GM18858 (cell line): Measurements from ENCODE around the gene SGMS1.
"Not testable (repeated sequence)": the region's sequence is repeated elsewhere in the genome, so short reads cannot be mapped to it uniquely, and the experiment has no call there.

Source experiments
- ATAC-seq: cut with Tn5 transposase; IDR thresholded peaks from one replicate; pipeline ENCODE4 v1.9.1; 2021; ENCODE audit not compliant: unreplicated experiment

SGMS1 gene

DNA sequence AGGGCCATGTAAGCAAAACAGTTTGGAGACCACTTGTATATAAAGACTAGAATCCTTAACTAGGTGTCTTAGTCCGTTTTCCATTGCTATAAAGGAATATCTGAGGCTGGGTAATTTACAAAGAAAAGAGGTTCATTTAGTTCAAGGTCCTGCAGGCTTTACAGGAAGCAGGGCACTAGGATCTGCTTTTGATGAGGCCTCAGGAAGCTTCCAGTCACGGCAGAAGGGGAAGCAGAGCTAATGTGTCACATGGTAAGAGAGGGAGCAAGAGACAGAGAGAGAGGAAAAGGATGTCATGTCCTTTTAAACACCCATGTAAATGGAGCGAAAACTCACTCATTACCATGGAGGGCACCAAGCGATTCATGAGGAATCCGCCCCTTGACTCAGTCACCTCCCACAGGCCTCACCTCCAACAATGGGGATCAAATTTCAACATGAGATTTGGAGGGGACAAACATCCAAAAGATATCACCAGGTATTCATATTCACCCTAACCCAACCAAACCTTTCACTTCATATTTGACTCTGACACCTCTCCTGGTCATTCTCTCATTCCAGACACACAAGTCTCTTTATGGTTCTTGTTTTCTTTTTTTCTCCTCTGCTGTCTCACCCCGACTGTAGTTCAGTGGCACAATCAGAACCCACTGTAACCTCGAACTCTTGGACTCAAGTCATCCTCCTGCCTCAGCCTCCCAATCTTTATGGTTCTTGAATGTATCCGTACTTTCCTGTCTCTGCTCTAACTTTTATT, 342.4 kb downstream of the SGMS1 start:
- no peak for ATAC-seq

DNA sequence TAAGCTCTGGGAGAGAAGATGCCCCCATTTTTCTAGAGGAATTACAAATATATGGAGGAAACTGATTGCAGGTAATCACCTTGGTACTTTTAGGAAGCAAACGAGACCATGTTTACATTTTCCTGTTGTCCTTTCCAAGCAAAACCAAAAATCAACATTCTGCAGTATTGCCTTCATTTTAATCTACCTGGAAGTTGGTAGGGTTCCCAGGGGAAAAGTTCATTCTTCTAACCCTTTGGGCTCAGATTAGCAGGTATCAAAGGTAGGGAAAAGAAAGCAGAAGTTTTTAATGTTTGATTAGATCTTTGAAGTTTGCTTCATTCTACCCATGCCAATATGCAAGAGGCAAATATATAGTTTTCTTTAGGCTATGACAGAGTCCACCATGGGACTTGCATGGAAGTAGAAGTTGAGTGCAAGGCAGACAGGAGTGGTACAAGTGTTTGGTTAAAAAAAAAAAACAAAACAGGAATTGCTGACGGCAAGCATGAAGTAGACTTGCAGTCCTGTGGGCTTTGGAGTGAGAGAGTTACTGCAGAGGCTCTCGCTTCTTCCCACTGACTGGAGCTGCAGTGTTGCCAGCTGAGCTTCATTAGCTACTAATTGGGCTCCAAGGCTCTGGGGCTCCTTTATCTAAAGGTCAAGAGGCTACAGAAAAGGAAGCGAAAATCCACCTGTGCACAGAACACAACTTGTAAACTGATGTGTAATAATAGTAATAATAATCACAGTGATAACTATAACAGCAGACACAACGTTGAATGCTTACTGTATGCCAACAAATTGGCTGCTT, 343.5 kb downstream of the SGMS1 start:
- no peak for ATAC-seq

DNA sequence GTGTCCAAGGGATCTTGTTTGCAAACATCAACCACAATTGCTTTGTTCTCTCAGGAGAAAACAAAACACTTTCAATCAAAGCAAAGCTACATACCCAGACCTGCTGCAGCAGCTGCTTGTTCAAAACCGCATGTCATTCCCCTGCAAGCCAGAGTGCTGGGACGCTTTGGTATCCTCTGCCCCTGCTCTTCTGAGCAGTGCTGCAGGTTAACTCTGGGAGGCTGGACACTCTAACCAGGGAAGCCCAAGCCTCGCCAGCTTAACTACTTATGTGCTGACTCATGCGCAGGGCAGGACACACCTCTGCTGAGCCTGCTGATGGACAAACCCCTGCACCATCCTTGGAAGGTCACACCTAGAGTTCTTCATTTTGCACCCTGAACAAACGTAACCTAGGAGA, 344.3 kb downstream of the SGMS1 start:
- ATAC-seq = no peak

DNA sequence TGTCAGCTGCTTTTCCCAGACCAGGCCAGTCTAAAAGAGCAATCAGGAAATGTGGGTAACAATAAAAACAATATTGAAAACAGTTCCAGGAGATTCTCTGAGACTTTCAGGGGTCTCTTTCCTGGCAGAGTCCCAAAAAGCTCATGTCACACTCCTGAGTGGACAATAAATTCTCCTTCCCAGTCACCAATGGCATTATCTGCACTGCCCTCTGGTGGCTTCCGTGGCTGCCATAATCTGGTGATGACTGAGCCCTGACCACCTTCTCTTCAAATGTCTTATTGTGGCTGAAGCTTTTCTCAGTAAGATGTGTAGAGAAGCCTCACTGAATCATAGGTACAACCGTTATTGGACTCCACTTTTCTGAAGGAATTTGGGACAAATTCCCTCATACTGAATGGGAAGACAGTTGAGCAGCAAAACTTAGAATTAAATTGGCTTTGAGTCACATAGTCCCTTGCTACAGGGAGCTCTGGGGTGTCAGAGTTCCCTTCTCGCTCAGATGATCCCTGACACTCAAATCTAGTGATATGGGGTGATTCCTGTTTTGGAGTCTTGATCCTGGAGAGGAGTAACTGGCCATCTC, 348.0 kb downstream of the SGMS1 start:
- ATAC-seq = no peak

DNA sequence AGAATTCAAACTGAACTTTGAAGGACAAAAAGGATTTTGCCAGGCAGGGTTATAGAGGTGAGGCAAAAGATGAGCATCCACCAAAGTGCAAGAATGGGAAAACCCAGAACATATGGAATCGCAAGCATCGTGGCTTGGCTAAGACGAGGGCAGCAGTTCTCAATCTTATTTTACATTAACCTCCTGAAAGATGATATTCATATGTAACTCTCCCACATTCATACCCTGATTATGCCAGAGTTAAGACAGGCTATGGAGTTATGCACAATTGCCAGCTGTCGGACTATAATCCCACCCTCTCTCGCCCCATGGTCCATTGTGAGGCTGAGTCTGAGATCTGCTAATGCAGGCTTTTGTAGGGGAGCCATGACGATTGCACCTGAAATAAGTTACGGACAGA, 351.2 kb downstream of the SGMS1 start:
- ATAC-seq = no peak

DNA sequence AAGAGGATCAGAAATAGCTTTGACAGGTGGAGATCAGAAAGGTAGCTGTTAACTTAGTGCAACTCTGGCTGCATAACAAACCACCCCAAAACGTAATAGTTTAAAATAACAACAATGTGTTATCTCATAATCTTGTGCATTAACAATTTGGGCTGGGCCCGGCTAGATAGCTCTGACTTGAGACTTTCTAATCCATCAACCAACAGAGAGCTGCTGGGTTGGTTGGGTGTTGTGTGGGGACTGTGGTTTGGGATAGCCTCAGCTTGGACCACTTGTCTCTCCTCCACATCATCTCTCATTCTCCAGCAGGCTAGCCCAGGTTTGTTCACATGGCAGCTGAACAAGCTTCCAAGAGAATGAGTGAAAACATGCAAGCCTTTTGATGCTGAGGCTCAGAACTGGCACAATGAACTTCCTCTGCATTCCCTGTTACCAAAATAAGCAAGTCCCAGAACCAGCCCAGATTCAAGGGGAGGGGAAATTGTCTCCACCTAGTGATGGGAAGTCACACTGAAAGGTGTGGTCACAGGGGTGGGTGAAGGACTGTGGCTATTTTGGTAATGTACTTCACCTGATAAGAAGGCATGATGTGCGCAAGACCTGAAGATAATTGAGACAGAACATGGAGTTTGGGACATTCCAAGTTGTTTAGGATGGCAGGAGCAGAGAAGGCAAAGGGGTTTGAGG, 352.0 kb downstream of the SGMS1 start:
- ATAC-seq = no peak

DNA sequence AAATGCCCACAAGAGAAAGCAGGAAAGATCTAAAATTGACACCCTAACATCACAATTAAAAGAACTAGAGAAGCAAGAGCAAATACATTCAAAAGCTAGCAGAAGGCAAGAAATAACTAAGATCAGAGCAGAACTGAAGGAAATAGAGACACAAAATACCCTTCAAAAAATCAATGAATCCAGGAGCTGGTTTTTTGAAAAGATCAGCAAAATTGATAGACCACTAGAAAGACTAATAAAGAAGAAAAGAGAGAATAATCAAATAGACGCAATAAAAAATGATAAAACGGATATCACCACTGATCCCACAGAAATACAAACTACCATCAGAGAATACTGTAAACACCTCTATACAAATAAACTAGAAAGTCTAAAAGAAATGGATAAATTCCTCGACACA, 355.9 kb downstream of the SGMS1 start:
- not testable (repeated sequence) for ATAC-seq

DNA sequence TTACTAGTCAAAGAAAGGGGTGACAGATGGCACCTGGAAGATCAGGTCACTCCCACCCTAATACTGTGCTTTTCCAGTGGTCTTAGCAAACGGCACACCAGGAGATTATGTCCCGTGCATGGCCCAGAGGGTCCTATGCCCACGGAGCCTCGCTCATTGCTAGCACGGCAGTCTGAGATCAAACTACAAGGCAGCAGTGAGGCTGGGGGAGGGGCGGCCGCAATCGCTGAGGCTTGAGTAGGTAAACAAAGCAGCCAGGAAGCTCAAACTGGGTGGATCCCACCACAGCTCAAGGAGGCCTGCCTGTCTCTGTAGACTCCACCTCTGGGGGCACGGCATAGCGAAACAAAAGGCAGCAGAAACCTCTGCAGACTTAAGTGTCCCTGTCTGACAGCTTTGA, 361.1 kb downstream of the SGMS1 start:
- not testable (repeated sequence) for ATAC-seq

DNA sequence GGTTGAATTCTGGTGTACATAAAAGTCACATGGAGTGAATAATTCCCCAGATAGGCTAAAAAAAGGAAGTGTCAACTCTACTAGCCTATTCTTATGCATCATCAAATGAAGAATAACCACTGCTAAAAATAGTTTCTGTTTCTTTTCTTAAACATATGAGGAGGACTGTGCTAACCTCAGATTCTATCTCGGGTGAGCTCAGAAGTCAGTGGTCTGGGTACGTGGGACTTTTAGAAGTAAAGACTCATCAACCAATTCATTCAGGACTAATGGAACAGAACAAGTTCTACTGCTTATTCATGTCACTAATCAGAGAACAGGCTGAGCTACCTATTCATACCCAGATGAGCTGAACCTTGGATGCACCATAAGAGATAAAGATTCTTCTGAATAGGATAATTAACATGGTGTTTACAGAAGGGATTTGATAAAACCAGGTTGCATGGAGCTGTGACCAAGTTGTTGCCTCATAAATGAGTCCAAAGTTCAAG, 362.9 kb downstream of the SGMS1 start:
- peak; percentile 100 for ATAC-seq
